ENCODE data around the gene KCNJ18.
"Not testable (repeated sequence)": the region's sequence is repeated elsewhere in the genome, so short reads cannot be mapped to it uniquely, and the experiment has no call there.

KCNJ18 gene

DNA sequence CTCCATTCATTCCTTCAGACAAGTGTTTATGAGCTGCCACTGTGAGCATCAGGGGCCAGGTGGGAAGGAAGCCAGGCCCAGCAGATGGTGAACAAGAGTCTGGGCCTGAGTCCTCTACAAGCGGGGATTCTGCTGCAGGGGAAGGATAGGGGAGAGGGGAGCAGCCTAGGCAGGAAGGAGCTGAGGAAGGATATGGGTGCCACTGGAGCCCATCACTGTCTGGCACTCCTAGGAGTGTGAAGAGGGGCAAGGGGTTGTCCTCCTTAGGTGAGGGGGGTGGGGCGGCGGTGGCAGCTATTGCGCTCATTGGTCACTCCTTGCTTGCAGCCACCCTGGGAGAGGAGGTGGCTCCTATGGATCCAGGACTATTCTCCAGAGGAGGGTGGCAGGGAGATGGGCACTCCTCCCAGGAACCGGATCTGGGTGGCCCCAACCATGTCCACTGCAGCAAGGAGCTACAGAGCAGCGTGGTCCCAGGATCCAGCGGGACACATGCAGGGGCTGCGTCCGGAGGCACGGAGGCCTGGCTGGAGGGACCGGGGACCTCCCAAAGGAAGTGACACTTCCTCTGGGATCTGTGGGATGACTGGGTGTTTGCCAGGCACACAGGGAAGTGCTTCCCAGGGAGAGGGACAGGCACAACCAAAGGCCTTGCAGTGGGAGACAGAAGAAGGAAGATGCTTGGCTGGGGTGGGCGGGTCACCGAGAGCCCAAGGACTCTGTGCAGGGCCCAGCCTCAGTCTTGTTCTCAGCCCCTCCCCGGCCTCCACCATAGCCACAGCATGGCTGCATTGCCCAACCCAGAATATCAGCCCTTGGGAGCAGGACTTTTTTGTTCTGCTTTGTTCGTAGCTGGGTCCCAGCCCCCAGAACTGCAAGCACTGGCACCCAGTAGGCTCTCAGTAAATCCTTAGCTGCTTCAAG lies 16.6 kb downstream of the KCNJ18 start:
- DNase-seq (ENCODE audit: low spot score); H2BK12ac ChIP-seq (ENCODE audit: low read length); H2AFZ ChIP-seq (ENCODE audit: low read length); H3K4ac ChIP-seq (ENCODE audit: low read length); H3K4me1 ChIP-seq (ENCODE audit: control insufficient read depth in 2 of 2, insufficient read depth in 1 of 2, low read depth in 1 of 2, low read length in 2 of 2); H3K36me3 ChIP-seq (replicated peaks in 1 of 2; ENCODE audit: control insufficient read depth in 2 of 2, insufficient read depth in 2 of 2, low read length in 2 of 2); H2BK5ac ChIP-seq (ENCODE audit: low read length); H4K91ac ChIP-seq (ENCODE audit: low read depth, low read length, poor library complexity); H2BK15ac ChIP-seq (ENCODE audit: low read length); H3K4me3 ChIP-seq (ENCODE audit: low read length in 2 of 2); H3K23ac ChIP-seq (ENCODE audit: low read depth, low read length, poor library complexity); H3K27ac ChIP-seq (replicated peaks; ENCODE audit: low read length); H3K18ac ChIP-seq (ENCODE audit: low read length); H2AK5ac ChIP-seq (ENCODE audit: low read depth, low read length); H3K79me1 ChIP-seq (ENCODE audit: low read depth, low read length); H2BK120ac ChIP-seq (ENCODE audit: low read depth, low read length); H3K27me3 ChIP-seq (ENCODE audit: control insufficient read depth in 3 of 3, insufficient read depth in 3 of 3, low read depth in 1 of 3, low read length in 3 of 3); H3K9ac ChIP-seq (ENCODE audit: low read depth, low read length, poor library complexity); H4K8ac ChIP-seq (ENCODE audit: low read depth, low read length); H3K4me2 ChIP-seq (ENCODE audit: insufficient read depth, low read length, poor library complexity, severe bottlenecking): not testable (repeated sequence)
- Histone ChIP-seq H3K9me3 (replicated peaks in 1 of 2; ENCODE audit: control insufficient read depth in 2 of 2, insufficient read depth in 1 of 2, low read depth in 1 of 2, low read length in 2 of 2) (peaks cover 0 to 10% of the 10 kb centered on the region in 2 donors), H3K14ac (ENCODE audit: low read length) (peak overlapping the region; percentile 56)
- no CpG with 5 or more reads among the region's 15 CpGs for WGBS, 2 donors (ENCODE audit: extremely low coverage in 2 of 2, insufficient read length in 2 of 2, insufficient replicate concordance in 1 of 2)

- not testable (repeated sequence) for H3K14ac ChIP-seq (ENCODE audit: low read length); H3K4ac ChIP-seq (ENCODE audit: low read length); H3K4me2 ChIP-seq (ENCODE audit: insufficient read depth, low read length, poor library complexity, severe bottlenecking); H3K23ac ChIP-seq (ENCODE audit: low read depth, low read length, poor library complexity); H2BK12ac ChIP-seq (ENCODE audit: low read length); H3K4me3 ChIP-seq (ENCODE audit: low read length in 2 of 2); H3K27ac ChIP-seq (replicated peaks; ENCODE audit: low read length); H2BK120ac ChIP-seq (ENCODE audit: low read depth, low read length); H3K27me3 ChIP-seq (ENCODE audit: control insufficient read depth in 3 of 3, insufficient read depth in 3 of 3, low read depth in 1 of 3, low read length in 3 of 3); H3K79me1 ChIP-seq (ENCODE audit: low read depth, low read length); H4K91ac ChIP-seq (ENCODE audit: low read depth, low read length, poor library complexity); H4K8ac ChIP-seq (ENCODE audit: low read depth, low read length); DNase-seq (ENCODE audit: low spot score); H3K9ac ChIP-seq (ENCODE audit: low read depth, low read length, poor library complexity); H2BK5ac ChIP-seq (ENCODE audit: low read length); H3K4me1 ChIP-seq (ENCODE audit: control insufficient read depth in 2 of 2, insufficient read depth in 1 of 2, low read depth in 1 of 2, low read length in 2 of 2); H2AK5ac ChIP-seq (ENCODE audit: low read depth, low read length); H3K36me3 ChIP-seq (replicated peaks in 1 of 2; ENCODE audit: control insufficient read depth in 2 of 2, insufficient read depth in 2 of 2, low read length in 2 of 2); H2AFZ ChIP-seq (ENCODE audit: low read length); H3K18ac ChIP-seq (ENCODE audit: low read length); H2BK15ac ChIP-seq (ENCODE audit: low read length)
- H3K9me3 ChIP-seq (replicated peaks in 1 of 2; ENCODE audit: control insufficient read depth in 2 of 2, insufficient read depth in 1 of 2, low read depth in 1 of 2, low read length in 2 of 2): peaks cover 0 to 10% of the 10 kb centered on the region in 2 donors
- no CpG with 5 or more reads among the region's 8 CpGs for WGBS, 2 donors (ENCODE audit: extremely low coverage in 2 of 2, insufficient read length in 2 of 2, insufficient replicate concordance in 1 of 2)
Measured at GRCh38 chr17:21709994-21710393, 17.7 kb downstream of the KCNJ18 start.

DNA sequence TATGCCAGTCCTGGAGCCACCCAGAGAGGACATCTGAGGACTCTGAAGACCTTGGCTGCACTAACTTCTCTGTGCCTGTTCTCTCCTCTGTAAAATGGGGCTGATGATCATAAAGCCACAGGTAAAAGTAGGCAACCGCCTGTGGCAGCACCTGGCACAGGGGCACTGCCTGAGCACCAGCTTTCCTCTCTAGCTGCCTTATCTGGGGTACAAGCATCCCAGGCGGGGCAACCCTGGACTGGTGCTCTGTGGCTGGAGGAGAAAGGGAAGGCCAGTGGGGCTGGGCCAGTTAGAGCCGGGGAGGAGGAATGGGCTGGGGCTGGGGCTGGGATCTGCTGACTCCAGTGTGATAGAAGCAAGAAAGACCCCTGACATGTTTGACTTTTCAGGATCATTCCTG lies 18.2 kb downstream of the KCNJ18 start:
- not testable (repeated sequence) for H3K4me3 ChIP-seq (ENCODE audit: low read length in 2 of 2); H4K8ac ChIP-seq (ENCODE audit: low read depth, low read length); H3K9ac ChIP-seq (ENCODE audit: low read depth, low read length, poor library complexity); H3K9me3 ChIP-seq (replicated peaks in 1 of 2; ENCODE audit: control insufficient read depth in 2 of 2, insufficient read depth in 1 of 2, low read depth in 1 of 2, low read length in 2 of 2); H3K18ac ChIP-seq (ENCODE audit: low read length); H2BK5ac ChIP-seq (ENCODE audit: low read length); H3K27me3 ChIP-seq (ENCODE audit: control insufficient read depth in 3 of 3, insufficient read depth in 3 of 3, low read depth in 1 of 3, low read length in 3 of 3); DNase-seq (ENCODE audit: low spot score); H3K23ac ChIP-seq (ENCODE audit: low read depth, low read length, poor library complexity); H2BK12ac ChIP-seq (ENCODE audit: low read length); H4K91ac ChIP-seq (ENCODE audit: low read depth, low read length, poor library complexity); H3K27ac ChIP-seq (replicated peaks; ENCODE audit: low read length); H2AFZ ChIP-seq (ENCODE audit: low read length); H3K4me2 ChIP-seq (ENCODE audit: insufficient read depth, low read length, poor library complexity, severe bottlenecking); H3K4ac ChIP-seq (ENCODE audit: low read length); H2BK120ac ChIP-seq (ENCODE audit: low read depth, low read length); H2BK15ac ChIP-seq (ENCODE audit: low read length); H3K79me1 ChIP-seq (ENCODE audit: low read depth, low read length); H3K4me1 ChIP-seq (ENCODE audit: control insufficient read depth in 2 of 2, insufficient read depth in 1 of 2, low read depth in 1 of 2, low read length in 2 of 2); H3K36me3 ChIP-seq (replicated peaks in 1 of 2; ENCODE audit: control insufficient read depth in 2 of 2, insufficient read depth in 2 of 2, low read length in 2 of 2); H3K14ac ChIP-seq (ENCODE audit: low read length); H2AK5ac ChIP-seq (ENCODE audit: low read depth, low read length)
- no CpG with 5 or more reads among the region's 3 CpGs for WGBS, 2 donors (ENCODE audit: extremely low coverage in 2 of 2, insufficient read length in 2 of 2, insufficient replicate concordance in 1 of 2)

GRCh38 chr17:21711182-21711581 lies 18.9 kb downstream of the KCNJ18 start:
- H2BK12ac ChIP-seq (ENCODE audit: low read length): no peak overlapping the region
- no peak for DNase-seq (ENCODE audit: low spot score)
- H3K79me1 ChIP-seq (ENCODE audit: low read depth, low read length): no peaks in the 10 kb centered on the region

More at GRCh38 chr17:21711182-21711581, 18.9 kb downstream of the KCNJ18 start:
- H3K4ac ChIP-seq (ENCODE audit: low read length): no peak overlapping the region
- no peak overlapping the region for H3K4me3 ChIP-seq (ENCODE audit: low read length in 2 of 2)
- no peak overlapping the region for H3K27ac ChIP-seq (replicated peaks; ENCODE audit: low read length)
- no peak overlapping the region for H3K14ac ChIP-seq (ENCODE audit: low read length)
- no peaks in the 10 kb centered on the region for H3K36me3 ChIP-seq (replicated peaks in 1 of 2; ENCODE audit: control insufficient read depth in 2 of 2, insufficient read depth in 2 of 2, low read length in 2 of 2)
- H2BK120ac ChIP-seq (ENCODE audit: low read depth, low read length): no peak overlapping the region
- H2AFZ ChIP-seq (ENCODE audit: low read length): no peak overlapping the region
- no peak overlapping the region for H3K18ac ChIP-seq (ENCODE audit: low read length)
- H3K4me1 ChIP-seq (ENCODE audit: control insufficient read depth in 2 of 2, insufficient read depth in 1 of 2, low read depth in 1 of 2, low read length in 2 of 2): no peaks in the 10 kb centered on the region
- H2BK15ac ChIP-seq (ENCODE audit: low read length): no peak overlapping the region
- no peaks in the 10 kb centered on the region for H3K27me3 ChIP-seq (ENCODE audit: control insufficient read depth in 3 of 3, insufficient read depth in 3 of 3, low read depth in 1 of 3, low read length in 3 of 3)
- no peak overlapping the region for H3K4me2 ChIP-seq (ENCODE audit: insufficient read depth, low read length, poor library complexity, severe bottlenecking)
- H3K9ac ChIP-seq (ENCODE audit: low read depth, low read length, poor library complexity): no peak overlapping the region
- H3K9me3 ChIP-seq (replicated peaks in 1 of 2; ENCODE audit: control insufficient read depth in 2 of 2, insufficient read depth in 1 of 2, low read depth in 1 of 2, low read length in 2 of 2): peaks cover 0 to 6% of the 10 kb centered on the region in 2 donors
- WGBS, 2 donors (ENCODE audit: extremely low coverage in 2 of 2, insufficient read length in 2 of 2, insufficient replicate concordance in 1 of 2): no CpG with 5 or more reads among the region's 12 CpGs
- no peak overlapping the region for H4K91ac ChIP-seq (ENCODE audit: low read depth, low read length, poor library complexity)
- no peak overlapping the region for H3K23ac ChIP-seq (ENCODE audit: low read depth, low read length, poor library complexity)
- no peak overlapping the region for H2AK5ac ChIP-seq (ENCODE audit: low read depth, low read length)
- no peak overlapping the region for H2BK5ac ChIP-seq (ENCODE audit: low read length)
- H4K8ac ChIP-seq (ENCODE audit: low read depth, low read length): no peak overlapping the region
